K562 (cell line): ENCODE results near the gene MICAL1. TPM values are rescaled to one million over a fixed set of nuclear protein-coding genes. Genes with fewer than 3 reads are reported as not detected.

Experiments used
- CHD4 ChIP-seq: fragments of 200-600 bp; sonication (generic); IDR thresholded peaks from 3 replicates; pipeline ENCODE4 v1.6.1; 2012; ENCODE audit warnings: low read depth, mild to moderate bottlenecking, mixed read lengths, low read length, inconsistent platforms; ENCODE audit not compliant: insufficient read depth, insufficient replicate concordance, poor library complexity, severe bottlenecking
- CSDE1 ChIP-seq, 2 experiments: fragments of 450-650 bp; IDR thresholded peaks; 2 replicates each; pipeline ENCODE4 v1.6.1; 2016; ENCODE audit warnings: mild to moderate bottlenecking in 1 of 2
- DDX20 ChIP-seq: fragments of 450-650 bp; IDR thresholded peaks from 2 replicates; pipeline ENCODE4 v1.6.1; 2016; ENCODE audit warnings: missing genetic modification characterization, low read depth, mild to moderate bottlenecking, missing compliant biosample characterization, moderate library complexity
- DLX4 ChIP-seq: fragments of 250-450 bp; sonication (Bioruptor Pico); IDR thresholded peaks from 2 replicates; pipeline ENCODE4 v1.6.1; 2021; ENCODE audit warnings: mild to moderate bottlenecking
- HMBOX1 ChIP-seq: sonication (generic); IDR thresholded peaks from 2 replicates; pipeline ENCODE4 v1.6.1; 2016
- HNRNPLL ChIP-seq: fragments of 200-400 bp; formaldehyde crosslinking; IDR thresholded peaks from 2 replicates; pipeline ENCODE4 v1.6.1; 2017; ENCODE audit warnings: low read length, low read depth, mild to moderate bottlenecking; ENCODE audit not compliant: poor library complexity, severe bottlenecking
- KAT7 ChIP-seq: sonication (generic); formaldehyde crosslinking; IDR thresholded peaks from 2 replicates; pipeline ENCODE4 v1.8.0; 2022; ENCODE audit warnings: missing genetic modification reagents, mild to moderate bottlenecking, borderline replicate concordance
- LCOR ChIP-seq: sonication (generic); formaldehyde crosslinking; IDR thresholded peaks from 2 replicates; pipeline ENCODE4 v1.8.0; 2022; ENCODE audit warnings: mild to moderate bottlenecking, missing genetic modification reagents
- NCOA6 ChIP-seq: fragments of 450-650 bp; IDR thresholded peaks from 2 replicates; pipeline ENCODE4 v1.6.1; 2017; ENCODE audit warnings: mild to moderate bottlenecking
- NELFE ChIP-seq: IDR thresholded peaks from 2 replicates; pipeline ENCODE4 v1.6.1; 2011; ENCODE audit warnings: mild to moderate bottlenecking; ENCODE audit not compliant: insufficient read depth, insufficient read length
- NR2C2 ChIP-seq, 2 experiments: fragments of 200-800 bp in 1 of 2; sonication (Bioruptor generic) in 1 of 2; sonication (generic) in 1 of 2; formaldehyde crosslinking in 1 of 2; IDR thresholded peaks; 2 replicates each; pipeline versions ENCODE4 v1.6.1 to v1.8.0; 2016 to 2022; ENCODE audit warnings: mild to moderate bottlenecking in 1 of 2, missing compliant biosample characterization in 1 of 2, missing genetic modification characterization in 1 of 2, missing genetic modification reagents in 1 of 2
- NUFIP1 ChIP-seq: fragments of 450-650 bp; IDR thresholded peaks from 2 replicates; pipeline ENCODE4 v1.6.1; 2018; ENCODE audit not compliant: partially characterized antibody
- RBM39 ChIP-seq: fragments of 200-400 bp; formaldehyde crosslinking; optimal IDR thresholded peaks from 2 replicates; pipeline ENCODE3; 2018; ENCODE audit warnings: low read depth, low read length
- SPI1 ChIP-seq: IDR thresholded peaks from 2 replicates; pipeline ENCODE4 v1.6.1; 2011; ENCODE audit warnings: low read depth, low read length, control low read depth, borderline replicate concordance
- TCF7L2 ChIP-seq: fragments of 150-350 bp; IDR thresholded peaks from 2 replicates; pipeline ENCODE4 v1.6.1; 2016; ENCODE audit warnings: low read depth, mild to moderate bottlenecking, low read length, moderate library complexity
- ZNF124 ChIP-seq: sonication (generic); formaldehyde crosslinking; IDR thresholded peaks from 2 replicates; pipeline ENCODE4 v1.8.1; 2022; ENCODE audit warnings: missing genetic modification reagents
- ZNF253 ChIP-seq: fragments of 250-450 bp; sonication (Bioruptor Pico); conservative IDR thresholded peaks from 2 replicates; pipeline ENCODE4 v1.6.1; 2021; ENCODE audit warnings: mild to moderate bottlenecking
- ZNF518B ChIP-seq: fragments of 250-450 bp; sonication (Bioruptor Pico); IDR thresholded peaks from 2 replicates; pipeline ENCODE4 v1.5.0; 2021; ENCODE audit warnings: mild to moderate bottlenecking, moderate library complexity
- ZNF707 ChIP-seq: fragments of 250-450 bp; sonication (Bioruptor Pico); conservative IDR thresholded peaks from 2 replicates; pipeline ENCODE4 v1.8.0; 2022; ENCODE audit warnings: inconsistent platforms, mild to moderate bottlenecking, moderate library complexity
- polyA plus RNA-seq, 8 experiments: library from polyadenylated mRNA; depleted of rRNA in 4 of 8; stranded (reverse) in 5 of 8; unstranded in 3 of 8; fragments of >200 nt; fragmentation: Nextera tagmentation in 2 of 8; fragmentation: Illumina TruSeq in 1 of 8; extraction: Ambion mirVana in 2 of 8; extraction: Trizol in 1 of 8; gene quantifications; 2 replicates each; pipeline versions ENCODE4 v1.2.1 to v1.2.3, GENCODE V29; 2011 to 2014; ENCODE audit warnings: inconsistent platforms in 1 of 8, missing spikeins in 1 of 8
- total RNA-seq, 7 experiments: library from RNA; depleted of rRNA in 6 of 7; stranded (reverse); fragments of >200 nt in 6 of 7; fragmentation: Illumina TruSeq in 2 of 7; extraction: Trizol in 2 of 7; gene quantifications; 2 replicates each; pipeline versions ENCODE4 v1.2.1 to v1.2.3, GENCODE V29; 2011 to 2021; ENCODE audit warnings: low replicate concordance in 1 of 7
- TF ChIP-seq, protein P1 (sequence below): sonication (generic); formaldehyde crosslinking; IDR thresholded peaks from 2 replicates; pipeline ENCODE4 v1.5.0; 2020; ENCODE audit warnings: missing genetic modification reagents
- TF ChIP-seq, protein P2 (sequence below): fragments of 250-450 bp; sonication (Bioruptor Pico); IDR thresholded peaks from 2 replicates; pipeline ENCODE4 v1.8.0; 2022; ENCODE audit warnings: moderate library complexity, mild to moderate bottlenecking, inconsistent platforms

MICAL1 gene
- total and polyA plus RNA-seq, 9 of the 15 experiments (the other 6 are each of a cell fraction or from before 2014, with no cell fraction given), result 0.07 to 15.2 (median 7.0) TPM

DNA sequence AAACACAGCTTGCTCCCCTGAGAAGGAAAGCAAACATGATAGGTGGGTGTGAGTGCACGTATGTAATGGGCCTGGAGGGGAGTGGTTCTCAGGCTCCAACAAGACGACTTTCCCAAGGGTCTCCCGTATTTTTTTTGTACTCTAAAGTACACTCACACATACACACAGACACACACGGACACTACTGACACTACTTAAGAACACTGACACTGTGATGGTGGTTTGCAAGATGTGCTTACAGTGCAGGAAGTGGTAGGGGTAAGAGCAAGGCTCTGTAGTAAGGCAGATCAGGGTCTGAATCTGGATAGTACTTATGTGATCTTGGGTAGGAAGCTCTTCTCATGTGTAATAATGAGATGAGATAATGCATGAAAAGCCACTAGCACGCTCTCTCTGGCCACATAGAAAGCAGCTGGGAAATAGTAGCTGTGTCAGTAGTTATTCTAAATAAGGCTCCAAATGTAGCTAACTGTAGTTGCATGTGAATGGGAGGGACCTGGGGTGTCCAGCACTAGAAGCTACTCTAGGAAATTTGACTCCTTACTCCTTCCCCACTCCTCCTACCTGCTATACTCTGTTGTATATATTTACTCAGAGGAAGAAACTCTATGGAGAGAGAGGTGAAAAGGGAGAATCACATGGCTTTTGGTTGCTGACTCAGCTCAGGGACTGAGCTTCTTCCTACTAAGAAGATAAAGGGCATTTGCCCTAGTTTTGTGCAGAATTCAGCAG is 35.8 kb upstream of the MICAL1 start (continued):
- TF ChIP-seq RBM39 (no peak), NCOA6 (no peak), HMBOX1 (no peak), LCOR (no peak), ZNF253 (no peak), ZNF518B (no peak), HNRNPLL (no peak), CSDE1 (IDR thresholded peaks at IDR 0.05) (no peak), SPI1 (no peak), ZNF707 (CRISPR knock-in tag) (no peak), KAT7 (no peak), DDX20 (tag) (no peak), ZNF124 (CRISPR knock-in tag) (no peak), DLX4 (CRISPR knock-in tag) (no peak), TCF7L2 (no peak), CHD4 (no peak), NR2C2 (CRISPR knock-in tag; IDR thresholded peaks at IDR 0.05) (no peak), NR2C2 (tag; IDR thresholded peaks at IDR 0.05) (no peak), NELFE (no peak), NUFIP1 (no peak)
- TF ChIP-seq, protein P1, sequence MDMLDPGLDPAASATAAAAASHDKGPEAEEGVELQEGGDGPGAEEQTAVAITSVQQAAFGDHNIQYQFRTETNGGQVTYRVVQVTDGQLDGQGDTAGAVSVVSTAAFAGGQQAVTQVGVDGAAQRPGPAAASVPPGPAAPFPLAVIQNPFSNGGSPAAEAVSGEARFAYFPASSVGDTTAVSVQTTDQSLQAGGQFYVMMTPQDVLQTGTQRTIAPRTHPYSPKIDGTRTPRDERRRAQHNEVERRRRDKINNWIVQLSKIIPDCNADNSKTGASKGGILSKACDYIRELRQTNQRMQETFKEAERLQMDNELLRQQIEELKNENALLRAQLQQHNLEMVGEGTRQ, result 0 out of 2 replicates have a peak, but pooled peaks have one; percentile 19
- TF ChIP-seq, protein P2, sequence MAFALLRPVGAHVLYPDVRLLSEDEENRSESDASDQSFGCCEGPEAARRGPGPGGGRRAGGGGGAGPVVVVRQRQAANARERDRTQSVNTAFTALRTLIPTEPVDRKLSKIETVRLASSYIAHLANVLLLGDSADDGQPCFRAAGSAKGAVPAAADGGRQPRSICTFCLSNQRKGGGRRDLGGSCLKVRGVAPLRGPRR (CRISPR knock-in tag), result no peak
